EH (cell line): Measurements from ENCODE around the gene XPO6.
A peak's percentile ranks its signal among the peaks of the same experiment; 100 is the strongest.

Source experiments
- DNase-seq: peaks from one replicate; pipeline ENCODE4 v3.0.0-alpha.2; 2015; ENCODE audit warnings: low read depth

Gene XPO6

DNA sequence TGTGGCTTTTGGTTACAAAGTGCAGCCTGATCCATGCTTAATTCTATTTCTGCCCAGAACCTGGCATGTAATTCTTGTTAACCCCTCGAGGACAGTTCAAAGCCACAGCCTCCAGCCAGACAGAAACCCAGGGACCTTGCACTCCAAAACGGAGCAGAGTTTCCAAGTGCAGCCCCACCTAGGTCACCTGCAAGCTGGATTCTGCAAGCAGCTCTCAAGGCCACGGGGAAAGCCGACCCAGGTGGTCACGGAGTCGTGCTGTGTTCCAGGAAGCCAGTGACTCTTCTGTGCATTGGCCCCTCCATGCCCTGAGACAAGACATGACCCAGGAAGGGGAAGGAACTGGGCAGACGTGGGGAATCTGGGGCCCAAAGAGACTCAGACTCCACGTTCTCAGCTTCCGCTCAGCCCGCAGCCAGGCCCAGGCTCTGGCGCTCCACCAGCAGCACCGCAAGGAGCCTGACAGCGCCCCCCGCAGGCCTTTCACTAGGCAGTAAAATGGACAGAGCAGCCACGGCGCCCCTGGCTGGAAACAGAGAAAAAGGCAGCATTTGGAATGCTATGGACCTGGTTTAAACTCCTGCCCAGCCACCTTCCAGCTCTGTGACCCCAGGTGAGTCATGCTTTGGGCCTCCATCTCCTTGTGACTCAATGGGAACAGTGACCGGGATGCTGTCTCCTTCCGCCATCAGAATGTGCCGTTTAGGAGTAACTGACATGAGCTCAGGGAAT, 121.0 kb downstream of the XPO6 start:
- DNase-seq = peak; percentile 70

GRCh38 chr16:28089992-28090365, 121.8 kb downstream of the XPO6 start:
- DNase-seq = no peak

- DNase-seq = no peak
These were observed 122.4 kb downstream of the XPO6 start for GRCh38 chr16:28089205-28089991.

DNA sequence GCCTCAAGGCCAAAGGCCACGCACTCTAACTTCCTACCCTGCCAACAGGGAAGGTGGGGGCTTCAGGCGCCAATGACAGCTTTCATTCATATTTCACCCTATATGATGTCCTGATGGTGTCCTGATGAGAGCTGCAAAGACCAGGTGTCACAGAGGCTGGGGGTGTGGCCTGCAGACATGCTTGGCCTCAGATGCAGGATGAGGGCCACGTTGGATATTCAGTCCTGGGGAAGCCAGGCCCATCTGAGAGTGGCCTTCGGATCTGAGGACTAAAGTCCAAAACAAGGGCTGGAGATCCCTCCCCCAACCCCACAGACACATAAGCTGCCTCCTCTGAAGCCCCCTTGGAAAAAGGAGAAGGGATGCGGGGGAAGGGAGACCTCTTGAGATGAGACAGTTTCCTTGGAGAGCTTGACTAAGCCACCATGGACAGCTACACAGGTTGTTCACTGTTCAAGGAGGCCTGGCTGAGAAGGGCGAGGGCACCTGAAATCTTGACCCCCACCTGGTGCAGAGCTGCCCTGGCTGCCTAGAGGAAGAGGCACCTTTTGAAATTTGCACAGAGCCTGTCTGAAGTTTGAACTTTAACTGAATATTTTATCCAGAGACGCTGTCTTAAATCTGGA, 124.0 kb downstream of the XPO6 start:
- DNase-seq = no peak

GRCh38 chr16:28087140-28087660, 124.6 kb downstream of the XPO6 start:
- DNase-seq = no peak

DNA sequence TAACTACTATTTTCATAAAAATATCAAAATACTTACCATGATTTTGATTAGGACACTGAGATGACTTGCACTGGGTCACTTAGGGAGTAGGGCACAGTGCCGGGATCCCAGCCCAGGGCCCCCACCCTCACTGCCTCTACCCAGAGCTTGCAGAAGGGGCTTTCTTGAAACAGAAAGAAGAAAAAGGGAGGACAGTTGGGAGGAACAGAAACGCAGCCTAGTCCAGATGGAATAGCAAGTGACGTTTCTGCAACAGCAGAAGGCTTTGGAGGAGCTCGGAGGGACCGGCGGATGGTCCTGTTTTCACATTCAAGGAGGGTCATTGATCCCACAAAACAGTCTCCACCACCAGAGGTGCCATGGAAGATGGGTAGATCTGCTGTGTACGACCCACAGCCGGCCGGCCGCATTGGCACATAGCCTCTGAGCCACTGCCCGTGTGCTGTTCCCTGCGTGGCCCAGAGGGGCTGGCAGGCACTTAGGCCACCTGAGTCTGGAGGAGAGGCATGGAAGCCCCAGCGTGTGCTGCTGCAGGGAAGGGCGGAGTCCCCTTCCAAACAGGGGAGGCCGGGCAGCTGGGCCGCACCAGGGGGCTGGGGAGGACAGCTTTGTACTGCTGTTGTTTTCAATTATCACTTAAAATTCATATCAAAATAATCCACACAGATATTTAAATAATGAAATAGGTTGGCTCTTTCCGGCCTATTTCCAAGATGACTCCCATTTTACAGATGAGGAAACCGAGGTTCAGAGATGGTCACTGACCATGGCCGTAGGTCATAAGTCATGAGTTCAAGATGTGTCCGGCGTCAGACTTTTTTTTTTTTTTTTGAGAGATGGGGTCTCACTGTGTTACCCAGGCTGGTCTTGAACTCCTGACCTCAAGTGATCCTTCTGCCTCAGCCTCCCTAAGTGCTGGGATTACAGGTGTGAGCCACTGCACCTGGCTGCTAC, 125.3 kb downstream of the XPO6 start:
- no peak for DNase-seq

GRCh38 chr16:28085389-28086171, 126.2 kb downstream of the XPO6 start:
- DNase-seq = no peak

DNA sequence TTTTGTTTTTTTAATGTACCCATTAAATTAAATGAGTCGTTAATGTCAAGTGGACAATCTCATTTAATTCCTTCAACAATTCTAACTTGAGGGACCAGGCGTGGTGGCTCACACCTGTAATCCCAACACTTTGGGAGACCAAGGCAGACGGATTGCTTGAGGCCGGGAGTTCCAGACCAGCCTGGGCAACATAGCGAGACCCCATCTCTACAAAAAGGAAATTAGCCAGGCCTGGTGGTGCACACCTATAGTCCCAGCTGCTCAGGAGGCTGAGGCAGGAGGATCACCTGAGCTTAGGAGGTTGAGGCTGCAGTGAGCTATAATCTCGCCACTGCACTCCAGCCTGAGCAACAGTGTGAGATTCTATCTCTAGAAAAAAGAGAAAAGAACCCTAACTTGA, 127.6 kb downstream of the XPO6 start:
- no peak for DNase-seq

DNA sequence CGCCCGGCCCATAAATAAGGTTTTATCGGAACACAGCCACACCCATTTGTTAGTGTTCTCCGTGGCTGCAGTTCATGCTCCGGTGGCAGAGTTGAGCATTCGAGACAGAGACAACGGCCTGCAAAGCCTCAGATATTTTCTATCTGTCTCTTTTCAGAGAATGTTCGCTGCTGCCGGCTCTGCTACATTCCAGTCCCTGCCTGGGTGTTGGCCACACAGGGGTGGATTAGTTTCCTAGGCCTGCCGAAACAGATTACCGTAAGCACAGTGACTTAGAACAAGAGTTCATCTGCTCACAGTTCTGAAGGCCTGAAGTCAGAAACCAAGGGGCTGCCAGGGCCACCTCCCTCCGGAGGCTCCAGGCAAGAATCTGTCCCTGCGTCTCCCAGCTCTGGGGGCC, 129.1 kb downstream of the XPO6 start:
- DNase-seq = no peak

DNA sequence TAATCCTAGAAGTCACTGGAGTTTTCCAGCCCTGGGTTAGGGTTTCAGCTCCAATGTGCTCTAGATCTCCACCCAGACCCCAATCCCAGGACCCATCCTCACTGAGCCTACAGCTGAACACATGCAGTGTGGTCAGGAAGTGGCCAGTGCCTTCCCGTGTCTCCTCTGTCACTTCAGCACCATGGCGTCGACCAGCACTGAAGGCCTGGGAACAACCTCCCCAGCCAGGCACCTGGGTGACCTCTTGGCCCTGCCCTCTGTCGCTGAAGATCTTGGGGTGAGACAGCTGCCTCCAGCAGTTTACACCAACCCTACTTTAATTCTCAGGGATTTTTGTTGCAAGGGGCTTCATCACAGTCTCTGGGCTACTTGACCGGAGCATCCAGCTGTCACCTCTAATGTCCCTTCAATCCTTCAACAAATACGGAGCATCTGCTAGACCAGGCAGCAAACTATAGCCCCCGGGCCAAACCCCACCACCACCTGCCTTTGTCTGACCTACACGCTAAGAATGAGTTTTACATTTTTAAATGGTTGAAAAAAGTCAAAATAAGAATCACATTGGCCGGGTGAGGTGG, 130.3 kb downstream of the XPO6 start:
- DNase-seq = no peak

DNA sequence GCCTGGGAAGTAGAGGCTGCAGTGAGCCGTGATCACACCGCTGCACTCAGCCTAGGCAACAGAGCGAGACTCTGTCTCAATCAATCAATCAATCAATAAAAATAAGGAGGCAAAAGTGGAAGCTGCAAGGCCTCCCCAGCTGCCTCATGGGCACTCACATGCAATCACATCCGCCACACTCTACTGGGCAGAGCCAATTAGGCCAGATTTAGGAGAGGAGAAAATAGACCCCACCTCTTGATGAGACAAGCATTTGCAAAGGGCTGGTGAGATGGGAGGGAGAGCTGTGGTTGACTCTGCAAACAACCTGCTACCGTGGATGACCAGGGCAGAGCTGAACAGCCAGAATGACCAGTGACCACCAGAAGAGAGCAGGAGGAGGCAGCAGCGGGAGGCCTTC, 133.5 kb downstream of the XPO6 start:
- no peak for DNase-seq

- DNase-seq = no peak
These were observed 137.9 kb downstream of the XPO6 start for GRCh38 chr16:28073836-28074235.

- no peak for DNase-seq
These were observed 139.7 kb downstream of the XPO6 start for GRCh38 chr16:28072087-28072486.

DNA sequence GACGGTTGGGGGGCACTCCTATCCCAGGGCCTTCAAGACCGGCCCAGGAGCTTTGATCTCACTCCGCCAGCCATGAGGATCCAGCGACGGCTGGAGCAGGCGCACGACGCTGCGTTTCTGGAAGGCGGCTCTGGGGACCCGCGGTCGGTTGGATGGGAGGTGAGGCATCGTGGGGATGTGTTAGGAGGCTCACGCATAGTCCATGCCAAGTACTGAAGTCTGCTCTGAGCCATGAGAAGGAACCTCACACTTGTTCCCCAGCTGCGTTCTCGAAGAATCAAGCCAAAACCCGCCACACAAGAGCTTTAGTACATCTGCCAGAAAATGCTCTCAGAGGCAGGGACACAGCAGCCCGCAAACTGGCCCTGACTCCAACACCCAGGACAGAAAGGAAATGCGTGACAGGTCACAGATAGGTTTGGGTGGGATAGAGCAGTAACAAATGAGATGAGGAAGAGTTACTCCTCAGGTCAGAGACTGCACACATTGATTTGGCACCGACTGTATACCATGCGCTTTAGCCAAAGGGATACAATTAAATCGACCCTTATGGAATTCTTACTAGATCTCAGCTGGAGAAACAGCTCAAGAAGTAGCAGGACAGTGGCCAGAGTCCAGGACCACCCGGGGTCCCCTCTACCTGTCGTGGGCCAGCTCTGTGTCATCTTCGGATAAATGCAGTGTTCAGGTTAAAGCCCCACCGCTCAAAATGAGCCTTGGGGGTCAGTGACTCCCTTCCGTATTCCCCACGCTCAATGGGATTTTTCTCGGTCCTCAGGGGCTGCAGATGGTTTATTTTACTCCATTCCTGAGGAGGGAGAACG, 141.6 kb downstream of the XPO6 start:
- DNase-seq = no peak

DNA sequence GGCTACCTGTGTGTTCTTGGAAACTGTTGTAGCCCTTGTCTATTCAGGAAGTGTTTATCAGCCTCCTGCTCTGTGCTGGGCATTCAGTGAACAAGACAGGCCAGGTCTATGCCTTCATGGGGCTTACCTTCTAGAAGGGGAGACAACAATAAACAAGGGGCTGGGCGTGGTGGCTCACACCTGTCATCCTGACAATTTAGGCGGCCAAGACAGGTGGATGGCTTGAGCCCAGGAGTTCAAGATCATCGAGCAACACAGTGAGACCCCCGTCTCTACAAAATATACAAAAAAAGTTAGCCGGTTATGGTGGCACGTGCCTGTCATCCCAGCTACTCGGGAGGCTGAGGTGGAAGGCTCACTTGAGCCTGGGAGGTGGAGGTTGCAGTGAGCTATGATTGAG, 142.8 kb downstream of the XPO6 start:
- DNase-seq = no peak

GRCh38 chr16:28067604-28068379, 144.0 kb downstream of the XPO6 start:
- DNase-seq = peak; percentile 73

- no peak for DNase-seq
These were observed 147.0 kb downstream of the XPO6 start for GRCh38 chr16:28064706-28065249.

GRCh38 chr16:28064150-28064549, 147.6 kb downstream of the XPO6 start:
- no peak for DNase-seq
